T1000 (cell line): ENCODE measurements around the gene PRKCE.

Experiments
- DNase-seq: peaks from one replicate; lab custom pipeline; 2025; ENCODE audit warnings: mixed read lengths; lab: John Stamatoyannopoulos, UW

PRKCE gene

DNA sequence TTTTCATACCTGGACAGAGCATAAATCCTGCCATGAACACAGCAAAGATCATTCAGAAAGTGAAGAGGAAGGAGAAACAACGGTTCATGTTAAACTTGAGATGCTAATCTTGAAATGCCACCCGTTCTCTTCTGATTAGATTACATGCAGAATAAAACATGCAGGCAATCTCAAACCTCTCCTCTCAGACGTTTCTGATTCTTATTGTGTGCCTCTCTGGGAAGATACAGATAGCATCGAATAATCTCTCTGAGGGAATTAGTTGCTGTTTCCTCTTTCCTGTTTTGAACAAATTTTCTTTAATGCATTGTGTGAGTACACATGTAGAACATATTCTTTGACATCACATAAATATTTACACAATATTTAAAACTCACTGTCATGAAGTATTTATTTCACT, 313.4 kb downstream of the PRKCE start:
- no peak for DNase-seq

DNA sequence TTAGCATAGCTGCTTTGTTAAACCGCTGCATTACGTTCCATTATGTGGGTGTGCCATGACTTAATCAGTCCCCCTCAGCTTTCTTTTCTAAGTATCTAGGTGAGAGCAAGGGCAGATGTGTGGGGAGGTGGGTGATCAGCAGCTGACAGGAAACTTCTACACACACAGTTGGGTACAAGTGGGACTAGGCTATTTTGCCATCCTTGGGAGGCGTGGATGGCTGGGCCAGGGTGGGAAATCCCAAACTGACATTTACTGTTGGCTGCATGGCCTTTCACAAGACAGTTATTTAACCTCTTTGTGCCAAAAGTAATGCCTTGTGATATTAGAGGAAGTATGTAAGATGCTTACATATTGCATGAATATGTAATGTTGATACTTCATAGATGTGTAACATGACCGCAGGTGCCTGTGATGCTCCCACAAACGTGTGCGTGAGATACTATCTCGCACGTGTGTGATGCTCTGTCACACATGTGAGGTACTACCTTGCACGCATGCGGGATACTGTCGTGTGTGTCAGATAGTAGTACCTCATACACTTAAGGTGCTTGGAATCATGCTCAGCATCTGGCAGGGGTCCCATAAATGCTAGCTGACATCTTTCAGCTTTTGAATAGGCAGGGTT, 314.5 kb downstream of the PRKCE start:
- DNase-seq: no peak

GRCh38 chr2:45968946-45969584, 317.6 kb downstream of the PRKCE start:
- DNase-seq: no peak

GRCh38 chr2:45973426-45973825, 322.0 kb downstream of the PRKCE start:
- DNase-seq: no peak

DNA sequence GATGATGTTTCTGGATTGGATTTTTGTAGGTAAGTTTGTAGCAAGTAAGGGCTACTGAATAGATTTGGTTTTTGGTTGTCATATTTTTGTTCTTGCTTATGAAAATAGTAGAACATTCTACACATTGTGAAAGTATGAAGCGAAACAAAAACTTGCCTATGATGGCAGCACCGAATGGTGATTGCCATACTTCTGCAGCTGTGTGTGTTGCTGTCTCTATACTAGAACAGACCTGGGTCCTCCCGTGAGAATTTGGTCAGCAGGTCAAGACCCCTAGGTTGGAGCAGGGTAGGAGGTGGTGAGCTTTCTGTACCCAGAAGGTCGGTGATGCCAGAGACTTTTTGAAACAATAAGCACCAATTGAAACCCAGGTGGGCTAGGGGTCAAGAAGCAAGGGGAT, 322.6 kb downstream of the PRKCE start:
- no peak for DNase-seq

DNA sequence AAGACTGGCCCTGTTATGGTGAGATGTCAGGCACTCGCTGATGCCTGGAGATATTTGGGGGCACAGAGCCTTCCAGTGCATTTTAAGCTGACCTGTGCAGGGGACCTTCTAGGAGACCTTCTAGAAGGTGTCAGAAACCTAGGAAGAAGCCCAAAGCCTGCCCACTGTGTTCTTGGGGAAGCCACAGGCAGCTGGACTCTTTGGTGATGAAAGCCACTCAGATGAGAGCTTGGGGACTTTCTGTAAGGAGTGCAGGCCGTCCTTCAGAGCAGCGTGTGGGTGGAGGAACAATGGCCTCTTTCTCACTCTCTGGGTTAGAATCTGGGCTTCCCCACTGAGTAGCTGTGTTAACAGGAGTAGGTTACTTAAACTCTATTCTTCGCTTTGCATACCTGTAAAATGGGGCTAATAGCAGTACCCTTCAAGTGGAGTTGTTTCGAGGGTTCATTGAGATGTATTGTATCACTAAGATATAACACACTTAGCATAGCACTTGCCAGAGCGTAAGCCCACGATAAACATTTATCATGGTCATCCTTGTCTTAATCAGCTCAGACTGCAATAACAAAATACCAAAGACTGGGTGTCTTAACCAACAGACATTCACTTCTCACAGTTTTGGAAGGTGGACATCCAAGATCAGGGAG, 323.4 kb downstream of the PRKCE start:
- DNase-seq: no peak

- no peak for DNase-seq
Observed at GRCh38 chr2:45975752-45976517, 324.5 kb downstream of the PRKCE start.

GRCh38 chr2:45978302-45978859, 326.9 kb downstream of the PRKCE start:
- no peak for DNase-seq

GRCh38 chr2:45979065-45979464, 327.6 kb downstream of the PRKCE start:
- DNase-seq: no peak

GRCh38 chr2:45980161-45980865, 328.8 kb downstream of the PRKCE start:
- DNase-seq: no peak

- DNase-seq: no peak
Observed at GRCh38 chr2:45981384-45981930, 330.0 kb downstream of the PRKCE start.

DNA sequence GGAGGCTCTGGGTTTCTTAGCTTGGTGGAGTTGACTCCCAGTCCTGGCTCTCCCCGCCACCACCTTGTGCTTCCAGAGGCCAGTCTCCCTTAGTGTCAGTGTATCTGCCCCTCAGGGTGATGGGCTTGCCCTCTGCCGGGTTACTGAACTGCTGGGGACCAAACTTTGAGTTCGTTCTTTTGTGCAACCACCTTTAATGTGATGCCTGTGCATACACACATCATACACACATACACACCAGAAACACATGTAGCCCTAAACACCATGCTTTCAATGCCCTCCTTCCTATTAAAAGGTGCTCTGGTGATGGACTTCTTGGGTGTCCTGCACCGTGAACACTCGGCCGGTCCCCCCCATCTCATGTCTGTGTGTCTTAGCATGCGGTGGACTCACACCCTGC, 330.6 kb downstream of the PRKCE start:
- no peak for DNase-seq

GRCh38 chr2:45983213-45983612, 331.7 kb downstream of the PRKCE start:
- DNase-seq: no peak

DNA sequence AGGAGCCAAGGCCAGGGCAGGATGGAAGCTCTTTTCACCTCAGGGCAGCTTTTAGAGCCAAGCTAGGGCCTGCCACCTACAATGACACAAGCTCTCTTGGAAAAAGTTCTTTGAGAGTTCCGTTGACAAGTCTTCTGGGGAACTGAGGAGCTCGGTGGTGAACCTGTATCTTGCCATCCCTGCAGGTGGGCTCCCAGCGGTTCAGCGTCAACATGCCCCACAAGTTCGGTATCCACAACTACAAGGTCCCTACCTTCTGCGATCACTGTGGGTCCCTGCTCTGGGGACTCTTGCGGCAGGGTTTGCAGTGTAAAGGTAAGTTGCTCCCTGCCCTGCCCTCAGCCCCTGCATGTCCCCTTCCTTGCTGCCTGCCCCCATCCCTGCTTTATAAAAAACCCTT, 332.9 kb downstream of the PRKCE start:
- DNase-seq: no peak

DNA sequence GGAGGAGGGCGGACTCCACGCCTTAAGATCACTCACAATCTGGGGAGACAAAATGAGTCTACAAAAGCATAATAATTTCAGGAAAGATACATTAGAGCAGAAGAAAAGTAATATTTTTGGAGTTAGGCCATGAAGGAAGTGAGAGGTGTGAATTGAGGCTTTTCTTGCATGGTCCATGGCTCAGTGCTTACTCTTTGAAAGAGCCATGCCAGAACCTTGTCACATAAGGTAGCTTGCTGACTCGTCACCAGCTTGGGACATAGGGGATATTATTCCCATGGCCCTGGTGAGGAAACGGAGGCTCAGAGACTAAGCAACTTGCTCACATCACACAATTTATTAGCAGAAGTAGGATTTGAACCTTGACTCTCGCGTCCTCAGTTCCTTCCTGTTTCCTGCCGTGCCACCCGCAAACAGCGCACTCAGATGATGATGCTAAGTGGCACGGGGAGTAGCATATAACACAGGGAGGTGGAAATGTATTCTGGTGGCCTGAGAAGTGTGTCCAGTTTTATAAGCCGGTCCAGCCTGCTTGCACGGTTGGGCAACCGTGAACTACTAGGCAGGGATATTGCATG, 333.5 kb downstream of the PRKCE start:
- DNase-seq: no peak

GRCh38 chr2:45986509-45986908, 335.0 kb downstream of the PRKCE start:
- DNase-seq: no peak

DNA sequence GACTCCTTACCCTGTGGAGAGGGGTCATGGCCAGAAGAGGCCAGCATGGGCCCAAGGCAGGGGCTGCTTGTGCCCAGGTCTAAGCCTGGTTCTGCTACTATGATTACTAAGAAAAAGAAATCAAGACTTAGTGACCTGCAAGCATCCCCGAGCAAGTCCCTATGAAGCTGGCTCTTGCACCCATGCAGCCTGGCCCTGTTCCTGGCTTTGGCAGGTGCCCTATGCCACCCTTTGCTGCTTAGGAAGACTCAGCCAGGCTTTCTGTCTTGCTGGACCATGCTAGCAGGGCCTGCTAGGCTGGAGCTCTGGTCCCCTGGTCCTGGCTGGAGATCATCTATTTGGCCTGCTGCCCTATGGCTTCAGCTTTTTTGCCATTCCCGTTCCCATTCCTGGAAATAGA, 336.4 kb downstream of the PRKCE start:
- DNase-seq: no peak

GRCh38 chr2:45988879-45989278, 337.4 kb downstream of the PRKCE start:
- DNase-seq: no peak

DNA sequence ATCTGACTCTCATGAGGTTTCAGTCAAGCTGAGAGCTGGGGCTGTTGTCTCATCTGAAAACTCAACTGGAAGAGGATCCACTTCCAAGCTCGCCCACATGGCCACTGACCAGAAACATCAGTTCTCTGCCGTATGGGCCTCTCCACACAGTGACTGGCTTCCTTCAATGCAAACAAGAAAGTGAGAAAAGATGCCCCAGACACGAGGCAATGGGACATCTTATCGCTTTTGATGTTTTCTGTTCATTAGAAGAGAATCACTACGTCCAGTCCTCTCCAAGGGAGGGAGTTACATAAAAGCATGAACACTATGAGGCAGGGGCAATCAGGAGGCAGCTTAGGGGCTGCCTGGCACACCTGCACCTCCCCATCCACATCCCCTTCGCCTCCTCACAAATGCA, 338.7 kb downstream of the PRKCE start:
- no peak for DNase-seq

DNA sequence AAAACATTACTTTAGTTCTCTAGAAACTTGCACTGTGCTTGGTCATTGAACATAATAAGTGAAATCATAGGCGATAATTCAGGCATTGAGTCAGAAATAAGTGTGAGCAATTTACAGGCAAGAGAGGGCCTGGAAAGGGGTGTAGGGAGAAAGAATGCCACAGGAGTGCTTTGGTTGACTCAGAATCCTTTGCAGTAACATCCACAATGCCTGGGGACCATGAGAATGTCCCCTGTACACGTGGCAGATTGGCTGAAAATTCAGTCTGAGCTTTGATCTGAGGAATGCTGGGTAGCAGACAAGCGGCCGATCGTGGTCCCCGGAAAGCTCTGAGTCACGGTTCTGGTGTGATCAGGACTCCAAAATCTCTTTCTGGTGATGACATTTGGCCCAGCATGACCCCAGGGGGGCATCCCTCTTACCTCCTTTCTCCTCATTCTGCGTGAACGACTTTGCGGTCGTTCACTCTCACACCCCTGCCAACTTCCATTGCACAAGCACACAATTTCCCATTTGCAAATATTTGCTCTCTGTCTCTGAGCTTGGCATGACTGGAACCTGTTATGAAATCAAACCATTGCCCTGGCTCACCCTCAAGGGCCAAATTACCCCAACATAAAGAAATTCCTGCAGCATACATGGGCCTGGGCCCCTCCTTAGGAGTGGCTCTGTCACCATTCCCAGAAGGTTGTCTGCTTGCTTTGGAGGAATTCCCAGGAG, 340.7 kb downstream of the PRKCE start:
- peak; percentile 74 for DNase-seq
